Testis (tissue), 3 donors: ENCODE data around the gene OR51T1. TPM values are rescaled to one million over a fixed set of nuclear protein-coding genes. Genes with fewer than 3 reads are reported as not detected.

Experiments used
- DNase-seq: peaks from one replicate; pipeline ENCODE4 v3.0.0-alpha.2; 2019
- H3K27ac ChIP-seq, 2 donors: fragments of 200-600 bp; sonication (generic); one replicate each; pipeline ENCODE4 v1.5.1; 2019
- H3K27me3 ChIP-seq: fragments of 200-600 bp; sonication (generic); one replicate; pipeline ENCODE4 v1.5.1; 2019
- H3K36me3 ChIP-seq: fragments of 200-600 bp; sonication (generic); one replicate; pipeline ENCODE4 v1.5.1; 2017; ENCODE audit warnings: low read depth; ENCODE audit errors: missing control alignments
- H3K4me1 ChIP-seq: fragments of 200-600 bp; sonication (generic); one replicate; pipeline ENCODE4 v1.5.1; 2019
- H3K4me3 ChIP-seq, 2 donors: fragments of 200-600 bp; sonication (generic); one replicate each; pipeline ENCODE4 v1.5.1; 2017 to 2019
- H3K9me3 ChIP-seq: fragments of 200-600 bp; sonication (generic); one replicate; pipeline ENCODE4 v1.5.1; 2017
- POLR2A ChIP-seq: fragments of 450-650 bp; IDR thresholded peaks from one replicate; pipeline ENCODE4 v1.6.1; 2017; ENCODE audit warnings: antibody characterized with exemption, mild to moderate bottlenecking, moderate library complexity
- WGBS, 2 donors: methylation state at CpG; one replicate each; pipeline ENCODE4 v1.1.5; 2018; 5-methylcytosine and 5-hydroxymethylcytosine counted together
- intact Hi-C: fragments of 100-400 bp; cut with DNase I; formaldehyde crosslinking; loops from one replicate; pipeline ENCODE4 v1.15.1; 2023; ENCODE audit warnings: low total_unique reads
- polyA plus RNA-seq: library from polyadenylated mRNA; stranded (reverse); fragments of 350-450 nt; fragmentation: Illumina TruSeq; extraction: RNeasy Lipid Tissue Mini Kit (QIAGEN cat#74804); gene quantifications from one replicate; pipeline ENCODE4 v1.2.3, GENCODE V29; 2014; ENCODE audit warnings: low read depth, low replicate concordance; ENCODE audit not compliant: insufficient read depth
- total RNA-seq, 2 donors: library from RNA; depleted of rRNA; stranded (reverse); fragments of >200 nt; gene quantifications; one replicate each; pipeline ENCODE4 v1.2.3, GENCODE V29; 2016
- TF ChIP-seq, protein P1 (sequence below), 3 experiments: fragments of 450-650 bp in 2 of 3; fragments of 200-600 bp in 1 of 3; sonication (generic) in 1 of 3; IDR thresholded peaks; one replicate each; pipeline ENCODE4 v1.5.1; 2016 to 2019; ENCODE audit warnings: antibody characterized with exemption in 3 of 3, mild to moderate bottlenecking in 2 of 3, moderate library complexity in 1 of 3

The OR51T1 gene
- total and polyA plus RNA-seq, 3 donors from 2014 or later = not detected

DNA sequence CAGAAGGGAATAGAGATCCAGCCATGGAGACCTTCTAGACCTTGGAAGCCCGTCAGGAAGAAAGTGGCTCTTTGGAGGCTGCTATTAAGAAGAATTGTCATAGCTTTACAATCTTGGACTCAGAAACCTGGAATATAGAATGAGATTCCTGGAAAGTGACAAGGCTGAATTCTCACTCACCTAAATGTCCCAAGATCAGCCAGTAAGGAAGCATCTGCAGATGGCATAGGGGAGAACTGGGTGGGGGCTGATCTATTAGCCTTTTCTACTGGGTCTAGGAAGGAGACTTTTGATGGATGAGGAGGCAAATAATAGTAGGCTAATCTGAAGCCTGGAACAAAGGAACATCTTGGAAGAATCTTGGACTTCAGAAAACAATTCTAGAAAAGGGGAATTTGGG, 42.5 kb downstream of the OR51T1 start, which contains the start of gene OR51G1:
TSS of gene OR51G1 (minus strand) at position 101 of the 400 bp plus-strand sequence. CDS start at position 101, 0 bp downstream.
- intact Hi-C loops = no loop called here
- no peaks in the 10 kb centered on the region for H3K4me1 ChIP-seq
- H3K27ac ChIP-seq = no peak within 1 kb of the TSS
- no peak for DNase-seq
- no peaks in the 10 kb centered on the region for H3K36me3 ChIP-seq
- no peaks in the 10 kb centered on the region for H3K27me3 ChIP-seq
- TF ChIP-seq, protein P1, sequence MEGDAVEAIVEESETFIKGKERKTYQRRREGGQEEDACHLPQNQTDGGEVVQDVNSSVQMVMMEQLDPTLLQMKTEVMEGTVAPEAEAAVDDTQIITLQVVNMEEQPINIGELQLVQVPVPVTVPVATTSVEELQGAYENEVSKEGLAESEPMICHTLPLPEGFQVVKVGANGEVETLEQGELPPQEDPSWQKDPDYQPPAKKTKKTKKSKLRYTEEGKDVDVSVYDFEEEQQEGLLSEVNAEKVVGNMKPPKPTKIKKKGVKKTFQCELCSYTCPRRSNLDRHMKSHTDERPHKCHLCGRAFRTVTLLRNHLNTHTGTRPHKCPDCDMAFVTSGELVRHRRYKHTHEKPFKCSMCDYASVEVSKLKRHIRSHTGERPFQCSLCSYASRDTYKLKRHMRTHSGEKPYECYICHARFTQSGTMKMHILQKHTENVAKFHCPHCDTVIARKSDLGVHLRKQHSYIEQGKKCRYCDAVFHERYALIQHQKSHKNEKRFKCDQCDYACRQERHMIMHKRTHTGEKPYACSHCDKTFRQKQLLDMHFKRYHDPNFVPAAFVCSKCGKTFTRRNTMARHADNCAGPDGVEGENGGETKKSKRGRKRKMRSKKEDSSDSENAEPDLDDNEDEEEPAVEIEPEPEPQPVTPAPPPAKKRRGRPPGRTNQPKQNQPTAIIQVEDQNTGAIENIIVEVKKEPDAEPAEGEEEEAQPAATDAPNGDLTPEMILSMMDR (IDR thresholded peaks at IDR 0.05) = no peak
- H3K9me3 ChIP-seq = no peaks in the 10 kb centered on the region
- 89 to 97% methylated on average over 1 of the region's 1 CpG for WGBS, 2 donors
- no peak within 1 kb of the TSS for H3K4me3 ChIP-seq

DNA sequence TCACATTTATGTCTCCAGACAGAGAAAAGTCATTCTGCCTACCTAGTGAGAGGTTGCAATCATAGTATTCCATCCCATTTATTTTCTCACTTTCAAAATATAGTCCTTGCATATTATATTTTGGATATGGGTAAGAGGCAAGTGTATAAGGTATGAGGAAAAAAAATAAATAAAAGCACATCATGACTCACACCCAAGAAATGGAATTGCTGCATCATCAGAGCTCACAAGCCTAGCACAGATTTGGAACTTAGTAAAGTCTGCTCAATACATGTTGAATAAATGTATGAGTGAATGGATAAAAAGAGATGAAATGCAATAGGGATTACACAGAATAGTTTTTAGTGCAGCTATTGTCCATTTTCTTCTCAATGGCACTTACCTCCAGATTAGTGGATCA, 44.9 kb downstream of the OR51T1 start:
- H3K27ac ChIP-seq = no peak overlapping the region
- no peak for DNase-seq
- intact Hi-C loops = no loop called here
- no peaks in the 10 kb centered on the region for H3K36me3 ChIP-seq
- H3K27me3 ChIP-seq = no peaks in the 10 kb centered on the region
- TF ChIP-seq, protein P1 (IDR thresholded peaks at IDR 0.05) = no peak
- no peak for TF ChIP-seq POLR2A
- H3K4me1 ChIP-seq = no peaks in the 10 kb centered on the region
- H3K4me3 ChIP-seq = no peak overlapping the region
- no peaks in the 10 kb centered on the region for H3K9me3 ChIP-seq

Other genes starting within 250 kb of the OR51T1 start
- under 1 TPM in 1 of 2 donors, not detected in 1; 0.63 TPM for gene OR51D1, start 244.4 kb upstream of the OR51T1 start, total RNA-seq
- gene OR51D1, start 244.4 kb upstream of the OR51T1 start, polyA plus RNA-seq = not detected
- under 1 TPM; 0.31 to 0.55 TPM for gene OR51E1, start 237.9 kb upstream of the OR51T1 start, total RNA-seq
- gene OR51E1, start 237.9 kb upstream of the OR51T1 start, polyA plus RNA-seq = 0.59 TPM
- gene OR51E2, start 184.0 kb upstream of the OR51T1 start, total RNA-seq = under 1 TPM in 1 of 2 donors, not detected in 1; 0.47 TPM
- gene OR51E2, start 184.0 kb upstream of the OR51T1 start, polyA plus RNA-seq = 0.17 TPM
- gene MMP26, start 177.1 kb upstream of the OR51T1 start, total RNA-seq = under 1 TPM in 1 of 2 donors, not detected in 1; 0.55 TPM
- 1.1 TPM for gene MMP26, start 177.1 kb upstream of the OR51T1 start, polyA plus RNA-seq
- not detected for gene OR51F1, start 112.0 kb upstream of the OR51T1 start, total RNA-seq
- not detected for gene OR51F1, start 112.0 kb upstream of the OR51T1 start, polyA plus RNA-seq
- not detected for gene OR52R1, start 77.5 kb upstream of the OR51T1 start, total RNA-seq
- not detected for gene OR52R1, start 77.5 kb upstream of the OR51T1 start, polyA plus RNA-seq
- gene OR51F2, start 60.6 kb upstream of the OR51T1 start, total RNA-seq = not detected
- gene OR51F2, start 60.6 kb upstream of the OR51T1 start, polyA plus RNA-seq = not detected
- under 1 TPM in 1 of 2 donors, not detected in 1; 0.31 TPM for gene OR51S1, start 32.7 kb upstream of the OR51T1 start, total RNA-seq
- not detected for gene OR51S1, start 32.7 kb upstream of the OR51T1 start, polyA plus RNA-seq
- gene OR51A7, start 21.9 kb downstream of the OR51T1 start, total RNA-seq = under 1 TPM; 0.24 to 0.62 TPM
- not detected for gene OR51A7, start 21.9 kb downstream of the OR51T1 start, polyA plus RNA-seq
- not detected for gene OR51G2, start 37.5 kb downstream of the OR51T1 start, total RNA-seq
- not detected for gene OR51G2, start 37.5 kb downstream of the OR51T1 start, polyA plus RNA-seq
- not detected for gene OR51G1, start 42.4 kb downstream of the OR51T1 start, total RNA-seq
- not detected for gene OR51G1, start 42.4 kb downstream of the OR51T1 start, polyA plus RNA-seq
- gene OR51A4, start 65.7 kb downstream of the OR51T1 start, total RNA-seq = not detected
- not detected for gene OR51A4, start 65.7 kb downstream of the OR51T1 start, polyA plus RNA-seq
- gene OR51A2, start 73.8 kb downstream of the OR51T1 start, total RNA-seq = not detected
- not detected for gene OR51A2, start 73.8 kb downstream of the OR51T1 start, polyA plus RNA-seq
- not detected for gene OR51L1, start 113.0 kb downstream of the OR51T1 start, total RNA-seq
- not detected for gene OR51L1, start 113.0 kb downstream of the OR51T1 start, polyA plus RNA-seq
- not detected for gene OR52J3, start 164.6 kb downstream of the OR51T1 start, total RNA-seq
- gene OR52J3, start 164.6 kb downstream of the OR51T1 start, polyA plus RNA-seq = not detected
- gene OR52E2, start 177.7 kb downstream of the OR51T1 start, total RNA-seq = under 1 TPM in 1 of 2 donors, not detected in 1; 0.37 TPM
- gene OR52E2, start 177.7 kb downstream of the OR51T1 start, polyA plus RNA-seq = not detected
- not detected for gene OR52E1, start 187.7 kb downstream of the OR51T1 start, total RNA-seq
- not detected for gene OR52E1, start 187.7 kb downstream of the OR51T1 start, polyA plus RNA-seq